GM19463 (cell line): ENCODE data around the gene PDE7B.
"Not testable (repeated sequence)": the region's sequence is repeated elsewhere in the genome, so short reads cannot be mapped to it uniquely, and the experiment has no call there.

Source experiments
- ATAC-seq: cut with Tn5 transposase; IDR thresholded peaks from one replicate; pipeline ENCODE4 v1.9.1; 2021; ENCODE audit warnings: mild to moderate bottlenecking, moderate library complexity; ENCODE audit not compliant: unreplicated experiment

Gene PDE7B

DNA sequence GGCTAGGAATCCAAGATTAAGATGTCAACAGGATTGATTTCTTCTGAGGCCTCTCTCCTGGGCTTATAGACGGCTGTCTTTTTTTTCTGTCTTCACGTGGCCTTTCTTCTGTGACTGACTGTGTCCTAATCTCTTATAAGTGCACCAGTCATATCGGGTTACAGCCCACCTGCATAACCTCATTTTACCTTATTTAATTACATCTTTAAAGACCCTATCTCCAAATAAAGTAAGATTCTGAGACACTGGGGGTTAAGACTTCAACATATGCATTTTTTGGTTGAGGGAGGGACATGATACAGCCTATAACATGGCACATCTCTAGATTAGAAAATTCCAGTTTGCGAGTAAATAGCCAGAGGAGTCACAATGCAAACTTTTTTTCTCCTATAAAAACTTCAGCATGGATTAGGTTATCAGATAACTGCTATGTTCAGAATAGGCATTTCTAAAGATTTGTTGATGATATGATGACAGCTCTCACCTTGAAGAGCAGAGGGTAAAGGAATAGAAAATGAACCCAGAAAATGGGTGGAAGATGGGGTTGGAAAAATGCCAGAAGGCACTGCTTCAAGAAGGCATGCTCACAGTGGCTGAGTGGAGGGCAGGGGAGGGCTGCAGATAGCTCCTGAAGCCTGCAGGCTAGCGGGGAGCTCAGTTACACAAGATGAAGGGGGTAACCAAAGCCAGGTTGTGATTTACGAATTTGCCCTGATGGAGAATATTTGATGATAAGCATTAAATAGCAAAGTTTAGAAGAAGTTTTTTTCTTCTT is 8.7 kb upstream of the PDE7B start:
- no peak for ATAC-seq

DNA sequence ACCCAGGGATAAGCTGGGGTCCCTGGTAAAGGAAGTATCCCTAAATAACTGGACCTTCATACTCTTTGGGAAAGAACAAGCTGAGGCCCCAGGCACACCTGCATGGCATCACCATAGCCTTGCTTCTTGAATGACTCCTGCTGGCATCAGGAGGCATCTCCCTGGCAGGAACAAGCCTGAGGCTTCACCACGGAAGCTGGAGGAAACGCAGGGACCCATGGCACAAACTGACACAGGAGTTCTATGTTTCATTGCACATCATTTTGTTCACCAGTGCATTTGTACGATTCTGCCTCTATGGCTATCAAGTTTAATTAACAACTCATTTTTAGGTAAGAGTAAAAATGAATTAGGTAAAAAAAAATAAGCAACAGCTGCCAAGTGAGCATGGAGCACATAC is 619 bp upstream of the PDE7B start:
- no peak for ATAC-seq

DNA sequence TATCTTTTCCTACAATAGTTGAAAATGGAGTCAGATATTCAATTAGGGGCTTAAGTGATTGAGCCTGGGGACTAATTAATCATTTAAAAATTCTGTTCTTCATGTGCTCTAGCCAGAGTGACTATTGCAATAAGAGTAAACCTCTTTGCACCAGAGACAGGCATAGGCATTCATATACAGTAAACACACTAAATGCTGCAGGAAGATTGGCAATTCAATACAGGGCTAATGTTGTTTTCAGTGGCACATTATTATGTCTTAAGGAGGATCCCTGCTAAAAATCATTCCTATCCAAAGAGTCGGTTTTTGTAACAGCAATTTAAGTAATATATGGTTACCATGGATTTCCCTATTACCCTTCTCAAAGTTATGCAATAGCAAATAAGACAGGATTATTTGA is 1.2 kb downstream of the PDE7B start:
- no peak for ATAC-seq

DNA sequence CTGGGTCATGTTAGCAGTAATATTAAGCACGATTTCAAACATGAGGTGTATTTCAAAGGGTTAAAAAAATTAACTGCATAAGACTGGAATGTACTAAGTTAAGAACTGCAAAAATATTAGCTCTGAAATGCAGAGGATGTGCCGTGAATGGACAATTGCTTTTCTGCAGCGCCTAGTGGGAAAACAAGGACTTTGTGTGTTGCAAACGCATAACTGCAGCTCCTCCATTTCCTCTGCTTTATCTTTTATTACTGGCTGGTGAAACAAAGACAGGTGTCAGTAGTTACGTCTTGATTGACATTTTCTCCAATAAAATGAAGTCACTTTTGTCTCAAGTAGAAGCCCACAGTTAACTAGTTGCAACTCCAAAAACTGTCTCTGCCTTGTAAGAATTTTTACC is 1.7 kb downstream of the PDE7B start:
- no peak for ATAC-seq

DNA sequence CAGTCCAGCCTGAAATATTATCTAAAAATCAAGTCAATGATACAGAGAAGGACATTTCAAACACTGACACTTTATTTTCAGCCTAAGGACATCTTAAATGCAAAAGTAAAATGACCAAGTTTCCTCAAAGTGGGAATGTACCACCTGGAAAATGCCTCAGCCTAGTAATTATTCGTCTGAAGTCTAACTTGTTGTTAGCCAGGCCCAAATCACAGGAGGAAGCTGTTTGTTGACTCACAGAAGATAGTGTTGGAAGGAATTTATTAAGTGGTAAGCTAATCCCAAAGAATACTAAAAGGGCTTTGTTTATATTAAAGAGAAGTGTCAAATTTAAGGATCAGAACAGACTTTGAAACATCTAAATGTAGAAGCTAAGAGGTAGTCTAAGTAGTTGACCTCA is 2.5 kb downstream of the PDE7B start:
- no peak for ATAC-seq

DNA sequence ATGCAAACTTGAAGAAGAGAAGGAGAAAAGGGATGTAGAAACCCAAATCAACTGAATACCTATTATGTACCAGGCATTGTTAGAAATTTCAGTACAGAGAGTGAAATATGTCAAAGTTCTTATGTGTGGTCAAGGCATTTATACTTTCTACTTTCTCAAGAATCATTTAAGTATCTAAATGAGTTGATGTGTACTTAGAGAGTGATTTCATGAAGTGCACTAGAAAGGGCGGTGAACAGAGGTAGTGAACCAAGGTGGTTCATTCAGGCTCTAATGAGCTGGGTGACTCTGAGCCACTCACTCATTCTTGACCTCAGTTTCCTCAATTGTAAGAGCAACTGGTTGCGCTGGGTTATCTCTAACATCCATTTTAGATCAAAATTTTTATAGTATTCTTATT is 3.3 kb downstream of the PDE7B start:
- ATAC-seq, result peak; percentile 74

DNA sequence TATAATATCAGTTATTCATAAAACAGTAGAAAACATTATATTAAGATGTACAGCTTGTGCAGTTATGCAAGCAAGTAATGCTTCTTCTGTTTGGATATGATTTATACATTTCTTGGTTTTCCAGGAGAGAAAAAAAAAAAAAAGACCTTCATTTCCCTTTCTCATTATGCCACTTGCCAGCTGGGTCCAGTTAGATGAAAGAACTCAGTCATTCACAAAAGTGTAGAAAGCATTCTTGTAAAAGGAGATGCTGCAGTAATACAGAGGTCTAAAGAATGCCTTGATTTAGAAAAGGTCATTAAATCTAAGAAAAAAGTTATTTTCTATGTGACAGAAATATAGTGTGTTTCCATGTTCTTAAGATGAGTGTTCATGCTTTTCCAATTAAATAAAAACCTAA is 7.4 kb downstream of the PDE7B start:
- no peak for ATAC-seq

DNA sequence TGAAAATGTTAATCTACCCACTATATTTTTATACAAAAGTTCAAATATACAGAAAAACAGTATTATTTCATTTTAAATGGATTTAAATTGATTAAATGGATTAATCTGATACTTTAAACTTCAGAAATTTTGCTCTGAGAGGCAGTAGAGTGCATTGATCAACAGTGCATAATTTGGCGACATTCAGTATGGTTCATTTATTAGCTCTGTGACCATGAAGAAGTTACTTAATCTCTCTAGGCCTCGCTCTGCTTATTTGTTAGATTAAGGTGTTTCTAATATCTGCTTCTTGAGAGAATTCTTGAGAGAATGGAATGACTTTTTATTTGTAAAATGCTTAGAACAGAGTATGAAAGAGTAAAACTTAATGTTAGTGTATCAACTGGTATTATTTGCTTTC is 8.9 kb downstream of the PDE7B start:
- ATAC-seq, result no peak

DNA sequence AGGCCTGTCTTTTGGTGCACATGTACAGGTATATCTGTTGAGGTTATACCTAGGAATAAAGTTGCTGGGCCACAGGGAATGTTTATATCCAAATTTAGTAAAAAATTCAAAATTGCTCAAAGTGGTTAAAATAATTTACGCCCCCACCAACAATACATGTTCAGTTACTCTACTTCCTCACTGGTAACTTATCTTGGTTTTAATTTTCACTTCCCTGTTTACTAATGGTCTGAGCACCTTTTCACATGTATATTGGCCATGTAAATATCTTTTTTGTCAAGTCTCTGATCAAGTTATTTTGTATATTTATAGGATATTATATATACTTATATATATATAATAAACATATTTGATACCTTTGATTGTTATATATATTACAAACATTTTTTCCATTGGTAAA is 9.7 kb downstream of the PDE7B start:
- ATAC-seq, result no peak

DNA sequence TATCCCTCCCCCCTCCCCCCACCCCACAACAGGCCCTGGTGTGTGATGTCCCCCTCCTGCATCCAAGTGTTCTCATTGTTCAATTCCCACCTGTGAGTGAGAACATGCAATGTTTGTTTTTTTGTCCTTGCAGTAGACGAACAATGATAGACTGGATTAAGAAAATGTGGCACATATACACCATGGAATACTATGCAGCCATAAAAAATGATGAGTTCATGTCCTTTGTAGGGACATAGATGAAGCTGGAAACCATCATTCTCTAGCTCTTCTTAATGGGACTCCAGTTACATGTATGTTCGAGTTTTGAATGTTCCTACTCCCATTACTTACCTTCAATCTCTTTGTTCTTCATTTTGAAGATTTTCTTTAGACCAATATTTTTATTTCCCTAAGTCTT is 13.4 kb downstream of the PDE7B start:
- ATAC-seq, result not testable (repeated sequence)

DNA sequence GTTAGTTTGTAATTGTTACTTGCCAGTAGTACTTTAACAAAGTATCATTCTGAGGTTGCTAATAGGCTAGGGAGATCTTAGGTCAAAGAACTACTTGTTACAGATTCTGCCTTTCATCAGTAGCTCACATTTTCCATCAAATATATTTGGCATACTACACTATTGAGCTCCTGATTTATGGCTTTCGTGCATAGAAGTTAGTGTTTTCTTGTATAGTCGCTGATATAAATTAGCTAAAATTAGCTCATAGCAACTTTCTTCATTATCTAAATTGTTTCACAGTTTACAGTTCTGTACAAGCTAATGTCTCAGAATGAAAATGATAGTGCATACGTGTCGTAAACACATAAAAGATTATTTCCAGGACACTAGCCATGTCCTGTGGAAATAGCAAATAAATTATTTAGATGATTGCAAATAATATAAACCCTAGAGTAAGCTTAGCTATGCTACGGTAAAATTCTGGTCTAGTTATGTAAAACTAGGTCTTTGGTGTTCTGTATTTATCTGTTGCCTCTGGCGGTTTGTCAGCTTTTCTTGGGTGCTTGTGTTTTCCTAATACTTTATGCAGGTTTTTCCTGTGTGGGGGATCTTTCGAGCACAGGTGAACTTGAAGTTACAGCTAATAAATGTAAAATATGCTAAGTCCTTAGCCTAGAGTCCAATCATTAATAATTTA is 15.1 kb downstream of the PDE7B start:
- no peak for ATAC-seq

DNA sequence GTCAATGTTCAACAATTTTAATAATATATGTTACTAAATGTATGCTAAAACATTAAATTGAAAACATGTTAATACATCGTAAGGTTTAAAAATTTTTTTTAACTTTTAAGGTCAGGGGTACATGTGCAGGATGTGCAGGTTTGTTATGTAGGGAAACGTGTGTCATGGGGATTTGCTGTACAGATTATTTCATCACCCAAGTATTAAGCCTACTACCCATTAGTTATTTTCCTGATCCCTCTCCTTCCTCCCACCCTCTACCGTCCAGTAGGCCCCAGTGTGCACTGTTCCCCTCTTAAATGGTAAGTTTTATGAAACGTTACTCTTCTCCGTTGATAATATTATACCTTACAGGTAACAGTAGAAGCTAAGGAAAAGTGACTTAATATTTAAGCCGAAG is 15.8 kb downstream of the PDE7B start:
- no peak for ATAC-seq

DNA sequence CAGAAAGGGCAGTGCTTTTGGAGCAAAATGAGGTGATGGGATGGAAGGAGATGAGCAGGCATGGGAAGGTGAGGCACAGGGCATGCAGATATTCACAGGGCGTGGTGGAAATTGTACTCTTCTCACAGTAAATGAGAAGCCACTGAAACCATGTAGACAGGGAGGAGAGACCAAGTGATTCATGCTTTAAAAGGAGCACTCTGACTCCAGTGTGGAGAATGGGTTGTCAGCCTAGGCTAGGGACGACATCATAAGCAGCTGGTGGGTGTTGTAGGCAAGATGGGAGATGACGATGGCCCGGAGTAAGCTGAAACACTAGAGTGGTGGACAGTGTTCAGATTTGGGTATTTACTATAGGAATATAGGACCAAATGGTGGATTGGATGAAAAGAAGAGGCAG is 18.4 kb downstream of the PDE7B start:
- ATAC-seq, result no peak

DNA sequence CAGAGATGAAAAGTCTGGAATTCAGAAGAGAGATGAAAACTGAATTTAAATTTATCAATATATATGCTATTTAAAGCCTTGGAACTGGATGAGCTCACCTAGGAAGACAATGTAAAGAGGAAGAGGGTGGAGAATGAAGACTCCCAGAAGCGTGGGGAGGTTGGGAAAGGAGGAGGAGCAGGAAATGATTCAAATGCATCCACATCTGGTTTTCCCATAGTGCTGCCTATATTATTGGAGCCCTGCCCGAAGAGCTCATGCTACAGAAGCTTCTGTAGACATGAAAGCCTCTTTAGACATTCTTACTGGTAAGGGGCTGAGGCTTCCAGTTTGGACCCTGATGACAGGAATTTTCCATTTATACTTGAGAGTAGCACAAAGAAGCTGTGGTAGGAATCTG is 19.2 kb downstream of the PDE7B start:
- ATAC-seq, result no peak

DNA sequence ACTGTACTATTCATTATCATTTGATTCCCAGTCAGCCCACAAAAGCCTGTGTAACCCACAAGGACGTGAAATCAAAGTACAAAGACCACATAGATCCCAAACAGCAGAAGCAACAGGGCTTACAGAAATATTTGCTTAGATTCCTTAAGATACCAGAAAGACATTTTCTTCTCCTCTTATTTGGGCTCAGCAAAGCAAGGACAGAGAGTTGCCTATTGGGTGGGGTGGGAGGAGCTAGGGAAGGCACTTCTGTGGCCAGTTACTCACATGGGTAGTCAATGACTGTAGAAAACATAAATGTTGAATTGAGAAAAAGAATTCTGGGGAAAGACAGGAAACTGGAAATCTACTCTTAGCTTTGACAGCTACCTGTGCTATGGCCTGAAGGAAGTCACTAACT is 19.8 kb downstream of the PDE7B start:
- no peak for ATAC-seq

DNA sequence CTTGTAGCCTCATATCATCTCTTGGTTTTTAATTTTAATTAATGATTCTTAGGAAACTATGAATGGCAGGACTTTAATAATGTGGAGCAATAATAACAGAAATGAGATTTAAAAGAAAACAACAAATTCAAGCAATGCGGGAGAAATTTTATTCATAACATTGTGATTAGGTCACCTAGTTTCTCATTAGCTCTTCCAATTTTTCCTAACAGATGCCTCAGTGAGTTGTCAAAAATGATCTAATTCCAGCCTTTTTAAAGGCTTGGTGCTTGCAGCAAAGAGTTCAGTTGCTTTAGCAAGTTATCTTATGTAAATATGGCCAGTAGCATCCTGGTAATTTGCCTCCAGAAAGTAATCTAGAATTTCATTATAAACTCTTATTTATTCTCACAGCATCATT is 20.4 kb downstream of the PDE7B start:
- no peak for ATAC-seq

DNA sequence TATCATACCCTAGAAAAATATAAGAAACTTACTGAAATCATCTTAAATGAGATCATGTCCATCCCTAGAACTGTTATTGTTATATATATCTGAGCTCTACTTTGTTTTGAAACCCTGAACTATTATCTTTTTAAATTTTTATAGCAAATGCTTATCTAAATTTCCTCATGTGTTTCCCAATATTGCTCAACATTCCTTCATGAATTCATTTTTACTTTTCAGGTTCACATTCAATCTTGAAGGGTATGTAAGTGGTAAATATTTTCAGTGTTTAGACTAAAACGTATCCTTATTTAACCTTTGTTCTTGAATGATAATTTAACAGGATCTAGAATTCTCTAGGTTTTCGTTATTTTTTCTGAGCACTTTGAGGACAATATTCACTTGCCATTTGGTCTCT is 23.9 kb downstream of the PDE7B start:
- no peak for ATAC-seq

DNA sequence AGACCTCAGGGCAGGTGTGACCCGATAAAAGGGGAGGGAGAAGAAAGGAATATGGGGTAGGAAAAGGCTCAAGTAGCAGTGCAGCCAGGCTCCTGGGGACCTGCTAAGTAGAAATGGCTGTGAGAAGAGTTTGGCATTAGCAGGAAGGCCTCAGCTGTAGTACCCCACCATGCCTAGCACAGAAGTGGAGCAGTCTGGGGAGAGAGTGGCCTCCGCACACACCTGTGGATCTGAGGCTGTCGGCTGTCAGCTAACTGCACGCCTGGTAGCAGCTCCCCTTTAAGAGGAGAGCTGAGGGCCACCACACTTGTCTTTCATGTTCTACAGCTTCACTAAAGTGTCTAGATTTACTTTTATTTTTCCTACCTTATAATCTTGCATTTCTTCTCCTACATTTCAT is 24.6 kb downstream of the PDE7B start:
- ATAC-seq, result no peak

DNA sequence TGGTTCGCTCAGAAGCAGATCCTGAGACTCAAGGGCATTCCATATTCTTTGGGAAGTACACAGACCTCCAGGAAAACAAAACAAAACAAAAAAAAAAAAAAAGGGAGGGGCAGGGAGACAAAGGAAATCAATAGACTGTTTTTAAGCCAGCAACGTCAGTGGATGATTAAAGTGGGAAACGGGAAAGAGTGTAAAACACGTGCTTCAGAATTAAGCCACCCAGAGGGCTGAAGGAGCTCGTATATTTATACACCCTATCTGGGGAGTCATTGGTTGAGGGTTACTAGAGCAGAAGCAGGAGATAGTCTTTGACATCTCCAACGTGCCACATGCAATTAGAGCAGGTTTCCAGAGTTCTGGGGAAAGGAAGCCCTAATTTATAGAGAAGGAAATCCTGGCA is 26.2 kb downstream of the PDE7B start:
- no peak for ATAC-seq

DNA sequence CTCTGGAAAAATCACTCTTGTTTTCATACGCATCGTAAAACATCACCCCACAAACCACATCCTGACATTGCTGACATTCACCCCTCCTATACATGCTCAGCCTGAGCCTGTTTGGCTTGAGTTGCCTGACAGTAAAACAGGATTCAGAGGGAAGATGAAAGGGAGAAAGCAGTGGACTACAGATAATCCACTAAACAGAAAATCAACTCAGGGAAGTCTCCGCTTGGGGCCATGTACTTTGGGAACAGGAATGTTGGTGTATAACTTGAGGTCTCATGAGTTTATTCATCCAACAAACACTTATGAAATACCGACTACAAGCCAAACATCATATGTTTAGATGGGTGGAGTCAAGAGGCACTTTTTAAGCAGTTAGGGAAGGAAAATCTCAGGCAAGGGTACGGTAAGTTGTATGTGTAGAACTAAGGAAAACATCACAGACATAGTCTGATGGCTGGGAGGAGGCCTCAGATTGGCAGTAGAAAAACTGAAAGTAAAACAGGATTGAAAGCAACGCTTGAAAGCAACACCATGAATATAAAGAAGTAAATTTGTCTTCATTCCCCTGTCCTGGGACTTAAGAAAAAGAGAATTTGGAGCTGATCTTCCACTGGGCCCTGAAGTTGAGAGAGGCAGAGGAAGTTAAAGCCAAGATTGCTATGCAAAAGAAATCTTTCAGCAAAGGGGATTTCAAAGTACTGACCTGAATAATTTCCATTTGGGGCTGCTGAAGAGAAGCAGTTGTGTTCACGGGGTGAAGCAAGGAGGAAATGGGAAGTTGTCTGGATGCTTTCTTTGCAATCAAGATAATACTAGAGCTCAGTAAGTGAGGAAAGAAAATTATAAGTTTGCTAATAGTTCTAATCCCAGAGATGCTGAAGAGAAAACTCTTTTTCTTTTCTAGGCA is 28.8 kb downstream of the PDE7B start:
- ATAC-seq, result peak; percentile 87

DNA sequence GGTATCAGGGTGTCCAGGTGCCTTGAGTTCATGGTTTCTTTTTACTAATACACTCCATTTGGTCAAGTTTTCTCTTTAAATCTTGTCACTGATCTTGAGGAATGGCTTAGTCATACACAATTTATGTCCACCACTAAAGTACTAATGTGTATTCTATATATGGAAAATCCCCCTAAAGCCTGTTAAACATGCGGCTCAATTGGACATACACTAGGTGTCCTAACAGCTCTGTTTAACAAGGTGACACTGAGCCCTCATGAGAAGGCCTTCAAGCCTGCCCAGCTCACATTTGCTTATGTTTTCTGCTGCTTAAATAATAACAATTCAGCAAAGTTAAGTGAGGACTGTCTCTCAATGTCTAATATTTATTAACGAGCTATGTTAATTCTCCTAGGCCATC is 31.5 kb downstream of the PDE7B start:
- no peak for ATAC-seq

DNA sequence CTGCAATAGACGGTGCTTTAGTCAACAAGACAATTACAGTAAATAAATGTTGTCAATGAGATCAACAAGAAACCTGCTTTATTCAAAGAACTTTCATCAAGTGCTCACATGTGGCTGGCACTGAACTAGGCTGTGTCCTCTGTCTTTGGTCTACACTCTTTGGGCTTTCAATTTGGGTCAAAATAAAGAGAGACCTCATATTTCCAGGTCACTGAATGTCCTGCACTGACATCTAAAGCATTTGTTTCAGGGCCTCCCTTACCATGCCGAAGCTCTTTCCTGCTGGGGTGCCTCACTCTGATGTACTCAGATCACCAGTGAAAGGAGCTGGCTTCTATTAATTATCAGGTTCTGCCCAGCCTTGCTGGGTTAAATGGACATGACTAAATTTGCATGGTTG is 32.0 kb downstream of the PDE7B start:
- ATAC-seq, result no peak
